ENCODE data around the gene TUNAR.

DNA sequence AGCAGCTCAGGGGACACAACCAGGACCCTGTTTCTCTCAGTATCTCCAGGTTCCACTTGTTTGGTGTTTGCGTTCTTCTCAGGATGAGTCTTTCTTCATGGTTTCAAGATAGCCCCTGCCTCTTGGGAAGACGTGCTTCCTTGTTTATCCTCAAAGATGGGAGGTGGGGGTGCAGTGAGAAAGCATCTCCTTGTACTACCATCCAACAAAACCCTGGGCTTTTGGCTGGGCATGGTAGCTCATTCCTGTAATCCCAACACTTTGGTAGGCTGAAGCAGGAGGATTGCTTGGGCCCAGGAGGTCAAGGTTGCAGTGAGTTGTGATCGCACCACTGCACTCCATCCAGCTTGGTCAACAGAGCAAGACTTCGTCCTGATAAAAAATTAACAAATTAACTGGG, 21.0 kb upstream of the TUNAR start:
- TF ChIP-seq POLR2A (IDR thresholded peaks at IDR 0.05; ENCODE audit: low read depth, low read length) (no peak), POLR2AphosphoS5 (IDR thresholded peaks at IDR 0.05; ENCODE audit: low read depth, low read length) (no peak), TAF1 (IDR thresholded peaks at IDR 0.05; ENCODE audit: low read depth, low read length) (no peak), SPI1 (IDR thresholded peaks at IDR 0.05; ENCODE audit: low read depth, low read length) (no peak), POU2F2 (IDR thresholded peaks at IDR 0.05; ENCODE audit: low read depth, low read length) (no peak), PAX5 (IDR thresholded peaks at IDR 0.05; ENCODE audit: insufficient read depth, low read length, severe bottlenecking) (no peak)

Data from GM12891 (cell line).